H1 (cell line): ENCODE results near the gene HRH2. TPM values are rescaled to one million over a fixed set of nuclear protein-coding genes. Genes with fewer than 3 reads are reported as not detected.

ENCODE experiments used
- CTCF ChIA-PET: fragments of 300-600 bp; sonication (Branson Sonifier 250); formaldehyde crosslinking; loops from one replicate; lab custom pipeline; 2021; ENCODE audit not compliant: partially characterized antibody; lab: Charles Lee
- POLR2A ChIA-PET: fragments of 300-600 bp; sonication (Branson Sonifier 250); formaldehyde crosslinking; loops from one replicate; lab custom pipeline; 2021; ENCODE audit warnings: inconsistent platforms; ENCODE audit not compliant: partially characterized antibody; lab: Charles Lee
- DNase-seq, 2 experiments: peaks; one replicate each; pipeline versions ENCODE4 v3.0.0 to v3.0.0-alpha.2; 2010 to 2022; ENCODE audit warnings: low spot score in 2 of 2, low read depth in 1 of 2, mixed read lengths in 1 of 2
- FAIRE-seq: peaks from 2 replicates; lab custom pipeline; 2011; peaks lifted over from hg19 to GRCh38; lab: Jason Lieb, UNC
- H2AFZ ChIP-seq: 2 replicates; pipeline ENCODE4 v1.8.1; 2012; ENCODE audit warnings: low read length, inconsistent platforms
- H2AK5ac ChIP-seq: 2 replicates; pipeline ENCODE4 v1.6.1; 2013; ENCODE audit warnings: low read depth, low read length
- H2BK120ac ChIP-seq: replicated peaks from 2 replicates; pipeline ENCODE3; 2013; ENCODE audit warnings: low read depth, low read length, inconsistent platforms
- H2BK12ac ChIP-seq: 2 replicates; pipeline ENCODE4 v1.6.1; 2013; ENCODE audit warnings: low read depth, low read length
- H2BK15ac ChIP-seq: 2 replicates; pipeline ENCODE4 v1.6.1; 2013; ENCODE audit warnings: low read length
- H2BK20ac ChIP-seq: 2 replicates; pipeline ENCODE4 v1.6.1; 2013; ENCODE audit warnings: low read length
- H2BK5ac ChIP-seq: 2 replicates; pipeline ENCODE4 v1.6.1; 2013; ENCODE audit warnings: low read depth, low read length
- H3K14ac ChIP-seq: 2 replicates; pipeline ENCODE4 v1.6.1; 2013; ENCODE audit warnings: inconsistent platforms; ENCODE audit not compliant: insufficient read length
- H3K18ac ChIP-seq: 2 replicates; pipeline ENCODE4 v1.6.1; 2013; ENCODE audit warnings: low read length; ENCODE audit errors: extremely low read depth
- H3K23ac ChIP-seq: 2 replicates; pipeline ENCODE4 v1.6.1; 2013; ENCODE audit warnings: inconsistent platforms; ENCODE audit not compliant: insufficient read length
- H3K23me2 ChIP-seq: 2 replicates; pipeline ENCODE4 v1.6.1; 2013; ENCODE audit warnings: low read depth, low read length
- H3K27ac ChIP-seq: 2 replicates; pipeline ENCODE4 v1.6.1; 2011; ENCODE audit warnings: low read depth, low read length, inconsistent platforms
- H3K27me3 ChIP-seq, 4 experiments: replicated peaks in 1 of 4; 1 replicate in 1 of 4; 2 replicates in 3 of 4; pipeline versions ENCODE4 v1.6.1 to v1.8.1; 2011 to 2013; ENCODE audit warnings: low read length in 3 of 4, mild to moderate bottlenecking in 3 of 4, inconsistent platforms in 2 of 4, mixed read lengths in 2 of 4, moderate library complexity in 1 of 4; ENCODE audit not compliant: control insufficient read depth in 3 of 4, insufficient read depth in 3 of 4; ENCODE audit errors: extremely low read depth in 1 of 4
- H3K36me3 ChIP-seq, 4 experiments: 2 replicates each; pipeline versions ENCODE4 v1.6.1 to v1.8.1; 2011 to 2013; ENCODE audit warnings: mild to moderate bottlenecking in 4 of 4, low read length in 3 of 4, moderate library complexity in 2 of 4, control low read depth in 1 of 4, inconsistent platforms in 1 of 4; ENCODE audit not compliant: insufficient read depth in 4 of 4, control insufficient read depth in 2 of 4
- H3K4ac ChIP-seq: replicated peaks from 2 replicates; pipeline ENCODE3; 2013; ENCODE audit warnings: low read length, low read depth, mixed read lengths, inconsistent platforms; ENCODE audit not compliant: insufficient read length
- H3K4me1 ChIP-seq, 4 experiments: replicated peaks in 1 of 4; 1 replicate in 1 of 4; 2 replicates in 3 of 4; pipeline versions ENCODE4 v1.6.1 to v1.8.1; 2011 to 2013; ENCODE audit warnings: low read length in 3 of 4, inconsistent platforms in 2 of 4, mixed read lengths in 1 of 4; ENCODE audit not compliant: insufficient read depth in 4 of 4, control insufficient read depth in 3 of 4
- H3K4me2 ChIP-seq, 2 experiments: 2 replicates each; pipeline versions ENCODE4 v1.6.1 to v1.8.1; 2011 to 2013; ENCODE audit warnings: low read depth in 2 of 2, low read length in 2 of 2, control low read depth in 1 of 2, inconsistent platforms in 1 of 2, mild to moderate bottlenecking in 1 of 2; ENCODE audit not compliant: insufficient read depth in 1 of 2
- H3K4me3 ChIP-seq, 4 experiments: fragments of 200-600, 300-600 bp in 1 of 4; sonication (generic), shearing (Covaris generic), sonication (Bioruptor Twin) in 1 of 4; 2 replicates each; pipeline versions ENCODE4 v1.5.1 to v1.8.1; 2011 to 2016; ENCODE audit warnings: low read length in 4 of 4, low read depth in 3 of 4, control low read depth in 2 of 4, inconsistent platforms in 2 of 4, mild to moderate bottlenecking in 2 of 4, mixed read lengths in 1 of 4, moderate library complexity in 1 of 4; ENCODE audit not compliant: insufficient read depth in 2 of 4; ENCODE audit errors: extremely low read depth in 1 of 4
- H3K56ac ChIP-seq: replicated peaks from 2 replicates; pipeline ENCODE3; 2013; ENCODE audit warnings: low read depth, mild to moderate bottlenecking, mixed read lengths, low read length, inconsistent platforms; ENCODE audit not compliant: insufficient read length
- H3K79me1 ChIP-seq: 2 replicates; pipeline ENCODE4 v1.6.1; 2013; ENCODE audit warnings: low read depth, low read length, control low read depth
- H3K79me2 ChIP-seq, 2 experiments: 2 replicates each; pipeline versions ENCODE4 v1.6.1 to v1.8.1; 2012 to 2013; ENCODE audit warnings: low read length in 2 of 2, mild to moderate bottlenecking in 2 of 2, inconsistent platforms in 1 of 2; ENCODE audit not compliant: insufficient read depth in 2 of 2, control insufficient read depth in 1 of 2
- H3K9ac ChIP-seq, 4 experiments: replicated peaks in 1 of 4; 1 replicate in 1 of 4; 2 replicates in 3 of 4; pipeline versions ENCODE4 v1.6.1 to v1.8.1; 2011 to 2013; ENCODE audit warnings: low read depth in 3 of 4, low read length in 3 of 4, control low read depth in 2 of 4, mild to moderate bottlenecking in 2 of 4, moderate library complexity in 2 of 4, inconsistent platforms in 1 of 4; ENCODE audit errors: extremely low read depth in 1 of 4
- H3K9me3 ChIP-seq, 2 experiments: 2 replicates each; pipeline versions ENCODE4 v1.6.1 to v1.8.1; 2012 to 2013; ENCODE audit warnings: mild to moderate bottlenecking in 2 of 2, moderate library complexity in 2 of 2, control low read depth in 1 of 2, inconsistent platforms in 1 of 2, low read depth in 1 of 2, low read length in 1 of 2, mixed read lengths in 1 of 2; ENCODE audit not compliant: insufficient read depth in 2 of 2
- H4K20me1 ChIP-seq, 2 experiments: replicated peaks in 1 of 2; 2 replicates each; pipeline versions ENCODE3 to v1.8.1; 2011 to 2013; ENCODE audit warnings: inconsistent platforms in 2 of 2, low read length in 2 of 2, mild to moderate bottlenecking in 1 of 2; ENCODE audit not compliant: insufficient read depth in 2 of 2, control insufficient read depth in 1 of 2
- H4K5ac ChIP-seq: 2 replicates; pipeline ENCODE4 v1.6.1; 2013; ENCODE audit warnings: low read length, low read depth, mixed read lengths, inconsistent platforms; ENCODE audit not compliant: insufficient read length
- H4K8ac ChIP-seq: 2 replicates; pipeline ENCODE4 v1.8.0; 2013; ENCODE audit warnings: mild to moderate bottlenecking, moderate library complexity, low read length, inconsistent platforms; ENCODE audit not compliant: insufficient read depth; ENCODE audit errors: extremely low read depth
- H4K91ac ChIP-seq: replicated peaks from 2 replicates; pipeline ENCODE3; 2013; ENCODE audit warnings: low read length, mixed read lengths, inconsistent platforms; ENCODE audit not compliant: insufficient read length
- ASH2L ChIP-seq: fragments of 200-600, 300-600 bp; sonication (generic); IDR thresholded peaks from one replicate; pipeline ENCODE4 v1.7.1; 2017; ENCODE audit warnings: low read length
- CTBP2 ChIP-seq: IDR thresholded peaks from 2 replicates; pipeline ENCODE4 v1.7.0; 2011; ENCODE audit warnings: borderline replicate concordance, mild to moderate bottlenecking, moderate library complexity, mixed read lengths, low read length; ENCODE audit not compliant: insufficient read depth, insufficient read length
- RBBP5 ChIP-seq: IDR thresholded peaks from 2 replicates; pipeline ENCODE4 v1.7.1; 2012; ENCODE audit warnings: low read depth, mild to moderate bottlenecking, inconsistent platforms, low read length, moderate library complexity, borderline replicate concordance
- SAP30 ChIP-seq: fragments of 300-600 bp; sonication (generic); IDR thresholded peaks from 2 replicates; pipeline ENCODE4 v1.7.1; 2012; ENCODE audit warnings: low read length, moderate library complexity, mild to moderate bottlenecking, inconsistent platforms; ENCODE audit not compliant: insufficient read depth, insufficient replicate concordance
- SUZ12 ChIP-seq: fragments of 200-600 bp; sonication (generic); IDR thresholded peaks from 2 replicates; pipeline ENCODE4 v1.6.1; 2012; ENCODE audit warnings: mild to moderate bottlenecking, inconsistent platforms, low read length, moderate library complexity, mixed read lengths
- WGBS, 2 experiments: shearing (Covaris generic) in 1 of 2; methylation state at CpG; one replicate each; pipeline versions ENCODE4 v1.1.6 to v1.1.7; 2013 to 2015; ENCODE audit warnings: low lambda C conversion rate in 2 of 2, mixed read lengths in 2 of 2, inconsistent platforms in 1 of 2, low coverage in 1 of 2, missing lambda C conversion rate in 1 of 2; ENCODE audit not compliant: insufficient replicate concordance in 2 of 2, insufficient coverage in 1 of 2, insufficient read length in 1 of 2; ENCODE audit errors: extremely low coverage in 1 of 2, missing lambda C conversion rate in 1 of 2; 5-methylcytosine and 5-hydroxymethylcytosine counted together
- polyA plus RNA-seq, 7 experiments: library from polyadenylated mRNA; depleted of rRNA in 3 of 7; stranded (reverse) in 5 of 7; unstranded in 2 of 7; fragments of >200 nt in 5 of 7; fragments of 200-250 nt in 2 of 7; gene quantifications; 1 replicate in 5 of 7; 2 replicates in 1 of 7; 4 replicates in 1 of 7; pipeline versions ENCODE4 v1.2.1 to v1.2.3, GENCODE V29; 2011 to 2013; ENCODE audit warnings: missing spikeins in 2 of 7, mixed read lengths in 2 of 7
- total RNA-seq: library from RNA; stranded (reverse); fragmentation: NEBNext Ultra II Directional; extraction: Animal tissue kit (Norgen Biotek cat#: 25700); gene quantifications from 2 replicates; pipeline ENCODE4 v1.2.1, GENCODE V29; 2021
- TF ChIP-seq, protein P1 (sequence below): IDR thresholded peaks from 2 replicates; pipeline ENCODE4 v1.6.1; 2012; ENCODE audit warnings: inconsistent platforms
- TF ChIP-seq, protein P2 (sequence below): IDR thresholded peaks from 2 replicates; pipeline ENCODE4 v1.6.1; 2011; ENCODE audit warnings: low read depth, mild to moderate bottlenecking, low read length; ENCODE audit not compliant: insufficient read depth

The HRH2 gene
- total and polyA plus RNA-seq, 2 of the 8 experiments (the other 6 are each of a cell fraction or from before 2014, with no cell fraction given): 7.8 to 8.1 TPM

DNA sequence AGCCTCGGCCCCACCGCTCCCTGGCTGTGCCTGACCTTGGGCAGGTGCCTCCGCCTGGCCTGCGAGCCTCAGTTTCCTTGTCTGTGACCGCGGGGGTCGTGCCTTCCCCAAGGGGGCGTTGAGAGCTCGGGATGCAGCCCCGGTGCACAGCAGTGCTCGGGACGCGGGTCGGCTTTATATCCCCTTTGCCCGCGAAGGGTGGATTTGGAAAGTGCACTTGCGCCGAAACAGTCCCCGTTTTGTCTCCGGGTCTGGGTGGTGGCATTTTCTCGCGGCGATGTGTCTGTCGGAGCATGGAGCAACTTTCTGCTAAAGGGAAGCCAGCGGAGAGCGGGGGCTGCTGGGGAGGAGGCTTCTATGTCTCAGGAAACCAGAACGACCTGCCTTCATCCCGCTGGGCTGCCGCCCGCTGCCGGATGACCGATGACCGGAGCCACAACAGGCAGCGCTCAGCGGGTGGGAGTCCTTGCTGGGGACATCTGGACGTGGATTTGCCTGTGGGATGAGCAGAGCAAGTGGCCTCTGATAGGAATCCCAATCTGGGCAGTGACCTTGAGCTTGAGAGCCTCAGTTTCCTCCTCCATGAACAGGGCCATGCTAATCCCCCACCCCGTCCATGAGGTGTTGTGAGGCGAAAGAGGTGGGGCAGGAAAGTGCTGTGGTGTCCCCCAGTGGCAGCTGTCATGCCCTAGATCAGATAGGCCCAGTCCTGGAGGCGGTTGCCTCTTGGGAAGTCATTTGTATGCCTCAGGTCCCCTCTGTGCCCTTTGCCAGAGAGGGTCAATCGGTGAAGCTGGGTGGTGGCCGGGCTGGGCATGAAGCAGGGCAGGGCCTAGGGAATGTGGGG, 651 bp downstream of the HRH2 start:
- no peak overlapping the region for H2BK120ac ChIP-seq
- peak overlapping the region; percentile 7 for H4K5ac ChIP-seq
- H3K14ac ChIP-seq: no peak overlapping the region
- 0 out of 2 replicates have a peak overlapping the region, but pooled peaks have one; percentile 48 for H2BK20ac ChIP-seq
- ChIA-PET POLR2A (interaction anchor here (1.3 kb wide), 1 partner anchor 21 kb away, joined by 3 read pairs; no protein-coding TSS in a partner anchor), CTCF (interaction anchor here (1.1 to 3.6 kb wide), 7 partner anchors 20 to 124 kb away, joined by 3 to 15 read pairs (median 4); no protein-coding TSS in a partner anchor)
- H2BK12ac ChIP-seq: peak overlapping the region; percentile 62; the same call in 1 of the 2 replicates
- no peak overlapping the region for H3K27ac ChIP-seq
- H3K27me3 ChIP-seq: peaks cover 0 to 6% (median 0%) of the 10 kb centered on the region in 4 experiments; a peak in 5 of 7 replicates
- no peaks in the 10 kb centered on the region for H4K20me1 ChIP-seq
- peaks cover 0 to 11% (median 2%) of the 10 kb centered on the region in 4 experiments; a peak in 5 of 7 replicates for H3K4me1 ChIP-seq
- FAIRE-seq (no peak), DNase-seq (peak in 1 of 2 experiments; percentile 76)
- no peak overlapping the region; the same call in 1 of the 2 replicates for H4K8ac ChIP-seq
- H3K4ac ChIP-seq: no peak overlapping the region
- H3K4me3 ChIP-seq: peak overlapping the region; percentile 51 to 83 (median 80)
- no peak overlapping the region for H3K23ac ChIP-seq
- peak overlapping the region; percentile 26 for H4K91ac ChIP-seq
- no peaks in the 10 kb centered on the region for H3K36me3 ChIP-seq
- H2BK5ac ChIP-seq: no peak overlapping the region
- peak overlapping the region; percentile 42; the same call in 1 of the 2 replicates for H2AFZ ChIP-seq
- H3K18ac ChIP-seq: peak overlapping the region; percentile 85
- H3K79me2 ChIP-seq: no peaks in the 10 kb centered on the region
- no peaks in the 10 kb centered on the region for H3K79me1 ChIP-seq
- peaks cover 11% of the 10 kb centered on the region; the same call in 1 of the 2 replicates for H3K23me2 ChIP-seq
- H2BK15ac ChIP-seq: peak overlapping the region; percentile 34; the same call in 1 of the 2 replicates
- 8% methylated on average over 35 of the region's 41 CpGs; no CpG with 5 or more reads in 1 of the 2 experiments for WGBS, 2 experiments
- H3K4me2 ChIP-seq: peak overlapping the region; percentile 94
- H2AK5ac ChIP-seq: no peak overlapping the region
- H3K9ac ChIP-seq: peak overlapping the region in 3 of 4 experiments; percentile 45 to 55 (median 50); a peak in 6 of 7 replicates
- no peaks in the 10 kb centered on the region for H3K9me3 ChIP-seq
- no peak overlapping the region for H3K56ac ChIP-seq
- TF ChIP-seq RBBP5: 0 out of 2 replicates have a peak, but pooled peaks have one; percentile 77
- TF ChIP-seq, protein P1, sequence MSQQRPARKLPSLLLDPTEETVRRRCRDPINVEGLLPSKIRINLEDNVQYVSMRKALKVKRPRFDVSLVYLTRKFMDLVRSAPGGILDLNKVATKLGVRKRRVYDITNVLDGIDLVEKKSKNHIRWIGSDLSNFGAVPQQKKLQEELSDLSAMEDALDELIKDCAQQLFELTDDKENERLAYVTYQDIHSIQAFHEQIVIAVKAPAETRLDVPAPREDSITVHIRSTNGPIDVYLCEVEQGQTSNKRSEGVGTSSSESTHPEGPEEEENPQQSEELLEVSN: 0 out of 2 replicates have a peak, but pooled peaks have one; percentile 59
- peak; percentile 58 for TF ChIP-seq SAP30
- TF ChIP-seq SUZ12: peak; percentile 44; the same call in 1 of the 2 replicates
- peak; percentile 73 for TF ChIP-seq ASH2L
- TF ChIP-seq, protein P2, sequence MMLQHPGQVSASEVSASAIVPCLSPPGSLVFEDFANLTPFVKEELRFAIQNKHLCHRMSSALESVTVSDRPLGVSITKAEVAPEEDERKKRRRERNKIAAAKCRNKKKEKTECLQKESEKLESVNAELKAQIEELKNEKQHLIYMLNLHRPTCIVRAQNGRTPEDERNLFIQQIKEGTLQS: no peak
- TF ChIP-seq CTBP2: peak; percentile 67
